Femur (tissue), 1 donor: ENCODE measurements around the gene CARMIL1.
A peak's percentile ranks its signal among the peaks of the same experiment; 100 is the strongest.

ENCODE experiments used
- DNase-seq: peaks from one replicate; pipeline ENCODE4 v3.0.0-alpha.2; 2017

CARMIL1 gene

DNA sequence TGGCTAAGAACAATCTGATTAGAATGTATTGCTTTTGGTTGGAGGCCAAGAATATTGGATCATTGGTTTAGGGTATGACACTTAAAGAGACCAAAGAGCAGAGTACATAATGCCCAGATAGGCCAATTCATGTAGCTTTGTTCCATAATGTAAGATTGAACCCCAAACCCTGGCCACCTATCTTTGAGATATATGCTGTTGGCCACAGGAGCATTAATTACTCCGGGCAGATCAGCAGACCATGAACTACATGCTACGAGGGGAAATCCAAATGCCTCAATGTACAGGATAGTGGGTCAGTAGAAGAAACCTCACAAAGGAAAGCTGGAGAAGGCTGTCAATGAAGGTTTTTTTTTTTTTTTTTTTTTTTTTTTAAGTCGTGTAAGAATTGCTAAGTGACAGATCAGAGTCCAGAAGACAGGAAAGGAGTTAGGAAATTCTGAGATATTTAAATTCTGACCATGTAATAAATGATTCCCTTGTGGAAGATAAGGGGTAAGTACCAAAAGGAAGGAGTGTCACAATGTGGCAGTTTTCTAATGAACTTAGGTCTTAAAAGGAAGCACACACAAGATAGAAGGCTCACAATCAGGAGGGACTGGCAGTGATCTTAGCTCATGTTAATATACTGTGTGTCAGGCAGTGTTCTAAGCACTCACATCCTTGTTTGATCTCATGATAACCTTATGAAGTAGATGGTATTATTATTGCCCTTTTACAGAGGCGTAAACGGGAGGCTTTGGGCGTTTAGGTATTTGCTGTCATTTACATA, 61.4 kb downstream of the CARMIL1 start:
- DNase-seq, result no peak

DNA sequence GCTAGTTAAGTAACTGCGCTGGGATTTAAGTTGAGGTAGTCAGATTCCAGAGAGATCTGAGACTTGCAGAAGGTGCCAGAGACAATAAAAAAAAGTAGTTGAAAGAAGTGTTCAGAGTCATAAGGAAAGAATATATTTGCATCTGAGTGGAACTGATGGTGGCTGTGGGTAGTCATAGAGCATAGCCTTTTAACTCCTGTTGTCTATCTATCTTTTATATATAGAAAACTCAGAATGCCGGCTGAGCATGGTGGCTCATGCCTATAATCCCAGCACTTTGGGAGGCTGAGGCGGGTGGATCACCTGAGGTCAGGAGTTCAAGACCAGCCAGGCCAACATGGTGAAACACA, 62.0 kb downstream of the CARMIL1 start:
- no peak for DNase-seq

- DNase-seq, result no peak
Observed at GRCh38 chr6:25341923-25342619, 62.9 kb downstream of the CARMIL1 start.

GRCh38 chr6:25342802-25343201, 63.6 kb downstream of the CARMIL1 start:
- no peak for DNase-seq

DNA sequence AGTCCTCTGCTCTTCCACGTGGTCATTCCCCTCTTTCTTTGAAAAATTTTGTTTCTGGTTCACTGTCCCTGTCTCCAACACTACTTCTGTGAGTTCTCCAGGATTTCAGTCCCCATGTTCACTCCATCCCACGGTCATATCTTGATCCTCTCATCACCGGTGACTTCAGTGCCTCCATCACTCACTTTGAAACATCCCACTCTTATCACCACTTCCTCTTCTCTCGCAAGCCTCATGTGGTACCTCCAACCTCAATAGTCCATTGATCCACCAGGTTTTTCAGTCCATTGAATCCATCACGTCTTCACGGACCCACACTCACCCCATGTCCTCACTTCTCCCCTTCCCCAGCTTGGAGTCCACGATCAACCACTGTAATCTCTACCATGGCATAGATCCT, 64.8 kb downstream of the CARMIL1 start:
- DNase-seq, result no peak

DNA sequence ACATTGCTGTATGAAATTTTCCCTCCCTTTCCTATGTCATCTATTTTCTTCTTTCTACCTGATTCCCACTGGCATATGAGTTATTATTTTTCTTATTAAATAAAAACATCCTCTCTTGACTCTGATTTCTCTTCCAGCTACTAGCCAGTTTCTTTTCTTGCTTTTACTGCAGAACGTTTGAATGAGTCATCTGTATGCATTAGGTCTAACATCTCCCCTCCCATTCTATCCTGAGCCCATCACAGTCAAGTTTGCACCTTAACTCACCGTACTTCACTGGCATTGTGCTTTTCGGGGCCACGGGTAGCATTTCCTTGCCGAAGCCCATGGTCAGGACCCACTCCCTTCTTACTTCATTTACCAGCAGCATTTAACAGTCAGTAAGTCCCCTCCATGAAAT, 65.7 kb downstream of the CARMIL1 start:
- DNase-seq, result no peak

GRCh38 chr6:25346064-25346463, 66.9 kb downstream of the CARMIL1 start:
- DNase-seq, result no peak

DNA sequence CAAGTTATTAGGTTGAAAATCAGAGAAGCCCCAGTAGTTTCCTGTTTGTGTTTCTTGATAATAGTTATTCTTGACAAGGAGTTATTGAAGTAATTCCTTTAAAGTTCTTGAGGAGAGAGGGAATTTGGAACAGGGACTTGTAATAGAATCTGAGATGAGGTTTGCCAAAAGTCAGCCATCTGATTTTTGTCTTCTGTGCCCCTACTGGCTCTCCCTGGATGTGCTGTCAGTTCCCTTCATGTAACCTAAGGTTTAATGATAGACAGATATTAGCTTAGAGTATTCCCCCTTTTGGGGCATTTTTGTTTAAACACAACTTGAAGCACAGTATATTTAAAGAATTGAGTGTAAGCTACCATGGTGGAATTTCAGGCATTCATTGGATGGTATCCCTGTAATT, 71.4 kb downstream of the CARMIL1 start:
- no peak for DNase-seq

DNA sequence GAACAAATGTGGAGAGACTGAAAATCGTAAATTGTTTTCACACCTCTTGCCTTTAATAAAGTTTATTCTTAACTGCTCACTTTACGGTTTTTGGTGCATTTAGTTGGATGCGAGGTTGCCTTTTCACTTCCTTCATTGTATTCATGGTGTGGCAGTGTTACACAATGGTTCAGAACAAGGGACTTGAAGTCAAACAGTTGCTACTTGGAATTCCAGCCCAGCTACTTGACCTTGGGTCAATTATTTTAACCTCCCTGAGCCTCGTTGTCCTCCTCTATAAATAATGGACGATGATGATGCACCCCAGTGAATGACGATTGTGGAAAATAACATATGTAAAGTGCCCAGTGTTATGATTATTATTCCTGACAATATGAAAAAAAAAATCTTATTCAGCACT, 72.3 kb downstream of the CARMIL1 start:
- DNase-seq, result no peak

DNA sequence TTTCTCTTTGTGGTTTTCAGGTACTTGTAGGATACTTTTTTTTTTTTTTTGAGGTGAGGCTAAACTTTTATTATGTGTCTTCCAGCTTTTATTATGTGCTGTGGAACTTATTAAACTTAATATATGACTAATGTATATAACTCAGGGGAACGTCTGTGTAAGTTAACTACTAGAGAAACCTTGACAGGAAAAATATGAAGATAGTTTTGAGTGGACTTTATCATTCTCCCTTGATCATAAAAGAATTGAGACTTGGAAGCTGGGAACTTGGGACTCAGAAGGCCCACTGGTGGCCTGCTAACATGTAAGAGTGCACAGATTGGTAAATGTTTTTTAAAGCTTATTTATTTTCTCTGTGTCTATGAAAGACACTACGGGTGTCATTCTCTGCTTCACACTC, 73.1 kb downstream of the CARMIL1 start:
- no peak for DNase-seq

GRCh38 chr6:25354078-25354932, 75.1 kb downstream of the CARMIL1 start:
- DNase-seq, result peak; percentile 62

DNA sequence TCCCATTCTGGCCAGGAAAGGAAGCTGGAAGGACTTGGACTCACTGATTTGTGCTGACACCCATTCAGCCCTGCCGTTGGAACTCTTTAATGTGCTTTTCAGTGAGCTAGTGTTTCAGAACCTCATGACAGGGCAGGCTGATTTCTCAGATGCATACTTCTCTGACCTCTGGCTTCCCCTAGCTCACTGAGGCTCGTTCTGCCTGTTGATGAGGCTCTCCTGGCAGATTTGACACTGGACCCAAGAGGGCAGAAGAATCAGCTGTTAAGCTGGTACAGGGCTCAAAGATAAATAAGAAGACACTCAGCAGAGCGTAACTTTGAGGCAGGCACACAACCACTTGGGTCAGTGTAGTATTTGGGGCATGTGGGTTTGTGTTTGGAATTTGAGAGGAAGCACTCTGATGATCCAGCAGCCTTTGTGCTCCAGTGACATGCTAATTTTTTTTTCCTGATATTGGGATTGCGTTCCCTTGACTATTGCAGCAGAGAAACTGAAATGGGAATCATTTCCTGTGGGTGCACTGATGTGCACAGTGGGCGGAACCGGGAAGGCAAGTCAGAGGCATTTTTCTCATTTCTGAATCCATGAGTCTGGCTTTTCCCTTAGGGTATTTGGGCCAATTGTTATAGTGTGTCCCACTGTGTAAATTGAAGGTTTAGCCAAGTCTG, 80.2 kb downstream of the CARMIL1 start:
- peak; percentile 29 for DNase-seq

- no peak for DNase-seq
Observed at GRCh38 chr6:25359891-25360290, 80.7 kb downstream of the CARMIL1 start.

DNA sequence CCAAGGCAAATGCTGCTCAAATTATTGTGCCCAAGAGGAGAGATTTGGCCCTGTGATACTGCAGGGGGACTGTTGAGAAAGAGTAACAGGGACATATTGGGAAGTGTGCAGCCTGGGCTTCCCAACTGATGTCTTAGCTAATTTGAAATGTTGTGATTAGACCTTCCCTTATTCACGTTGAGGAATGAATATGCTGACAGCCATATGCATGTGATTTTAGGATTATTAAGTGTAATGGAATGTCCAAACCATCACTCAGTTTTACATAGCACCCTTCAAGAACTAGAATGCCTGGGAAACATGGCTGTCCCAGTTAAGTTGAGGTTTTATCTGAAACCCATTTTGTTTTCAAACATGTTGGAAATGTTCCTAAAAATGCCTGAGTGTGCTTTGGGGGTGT, 81.4 kb downstream of the CARMIL1 start:
- DNase-seq, result no peak

- DNase-seq, result no peak
Observed at GRCh38 chr6:25363427-25363826, 84.3 kb downstream of the CARMIL1 start.

DNA sequence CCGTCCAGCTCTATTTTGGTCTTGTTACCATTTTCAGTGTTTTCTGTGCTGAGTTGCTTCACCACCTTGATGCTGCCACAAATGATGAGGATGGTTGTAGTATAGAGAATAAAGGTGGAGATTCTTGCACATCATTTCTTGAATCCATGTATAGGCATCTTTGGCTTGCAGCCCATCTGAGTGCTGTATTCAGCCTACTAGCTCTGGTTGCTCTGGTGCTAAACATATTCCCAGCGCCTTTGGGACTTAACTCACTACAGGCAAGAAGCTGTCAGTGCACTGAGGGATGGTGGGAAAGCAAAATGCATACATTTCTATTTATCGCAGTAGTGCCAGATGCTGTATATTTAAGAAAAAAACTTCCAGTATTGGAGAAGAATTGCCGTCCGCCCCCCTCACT, 86.0 kb downstream of the CARMIL1 start:
- no peak for DNase-seq

GRCh38 chr6:25366903-25367545, 87.8 kb downstream of the CARMIL1 start:
- no peak for DNase-seq

DNA sequence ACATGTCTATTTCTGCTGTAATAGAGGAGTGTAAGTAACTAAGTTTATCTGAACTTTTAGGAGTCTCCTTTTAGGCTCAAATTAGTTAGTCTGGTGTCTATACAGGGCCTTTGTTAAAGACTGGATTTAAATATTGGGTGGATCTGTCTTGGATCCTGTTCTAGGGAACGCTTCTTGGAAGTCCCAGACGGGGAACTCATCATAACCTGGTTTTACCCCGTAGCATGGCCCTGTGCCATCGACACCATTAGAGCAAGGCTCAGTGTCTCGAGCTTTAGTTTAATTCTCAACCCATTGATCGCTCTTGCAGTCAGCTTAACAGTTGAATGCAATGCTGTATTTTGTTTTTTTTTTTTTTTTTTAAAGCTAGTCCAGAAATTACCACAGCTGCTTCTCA, 89.9 kb downstream of the CARMIL1 start:
- DNase-seq, result peak; percentile 74

- DNase-seq, result peak; percentile 67
Observed at GRCh38 chr6:25369433-25370177, 90.4 kb downstream of the CARMIL1 start.

GRCh38 chr6:25370178-25371036, 91.2 kb downstream of the CARMIL1 start:
- no peak for DNase-seq

DNA sequence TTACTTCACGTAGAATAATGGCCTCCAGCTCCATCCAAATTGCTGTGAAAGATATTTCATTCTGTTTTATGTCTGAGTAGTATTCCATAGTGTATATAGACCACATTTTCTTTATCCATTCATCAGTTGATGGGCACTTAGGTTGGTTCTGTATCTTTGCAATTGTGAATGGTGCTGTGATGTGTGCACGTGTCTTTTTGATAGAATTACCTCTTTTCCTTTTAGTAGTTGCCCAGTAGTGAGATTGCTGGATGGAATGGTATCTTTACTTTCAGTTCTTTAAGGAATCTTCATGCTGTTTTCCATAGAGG, 91.8 kb downstream of the CARMIL1 start:
- DNase-seq, result no peak
